Neural crest cell (in vitro differentiated cells): ENCODE results near the gene MCCD1. TPM values are rescaled to one million over a fixed set of nuclear protein-coding genes. Genes with fewer than 3 reads are reported as not detected.
A peak's percentile ranks its signal among the peaks of the same experiment; 100 is the strongest.

Experiments
- DNase-seq: peaks from one replicate; pipeline ENCODE4 v3.0.0; 2021; ENCODE audit warnings: low read depth, mixed read lengths, low spot score
- H3K27ac Mint-ChIP-seq: one replicate; pipeline ENCODE4 v1.8.0; 2021; ENCODE audit warnings: mild to moderate bottlenecking, mixed read lengths; ENCODE audit not compliant: unreplicated experiment
- H3K27me3 Mint-ChIP-seq: 2 replicates; pipeline ENCODE4 v1.8.0; 2021; ENCODE audit warnings: low read depth, mild to moderate bottlenecking, mixed read lengths
- H3K36me3 Mint-ChIP-seq: 2 replicates; pipeline ENCODE4 v1.8.0; 2021; ENCODE audit warnings: low read depth, mild to moderate bottlenecking, mixed read lengths
- H3K4me1 Mint-ChIP-seq: 2 replicates; pipeline ENCODE4 v1.8.0; 2021; ENCODE audit warnings: mixed read lengths
- H3K4me3 Mint-ChIP-seq: one replicate; pipeline ENCODE4 v1.8.0; 2021; ENCODE audit warnings: mild to moderate bottlenecking, mixed read lengths
- H3K9me3 Mint-ChIP-seq: 2 replicates; pipeline ENCODE4 v1.8.0; 2021; ENCODE audit warnings: mixed read lengths
- CTCF ChIP-seq: fragments of 200-600 bp; sonication (generic); conservative IDR thresholded peaks from 2 replicates; pipeline ENCODE4 v1.5.0; 2021; ENCODE audit warnings: antibody characterized with exemption, mild to moderate bottlenecking
- total RNA-seq: library from RNA; stranded (reverse); gene quantifications from 2 replicates; pipeline ENCODE4 v1.2.1, GENCODE V29; 2021

Gene MCCD1
- total RNA-seq, 1 donor from 2014 or later, result not detected

GRCh38 chr6:31567531-31568370 is 39.0 kb downstream of the MCCD1 start:
- TF ChIP-seq CTCF, result no peak
- peak overlapping the region; percentile 23 for H3K27ac Mint-ChIP-seq
- no peaks in the 10 kb centered on the region for H3K36me3 Mint-ChIP-seq
- H3K9me3 Mint-ChIP-seq, result no peaks in the 10 kb centered on the region
- H3K27me3 Mint-ChIP-seq, result no peaks in the 10 kb centered on the region
- no peak overlapping the region for H3K4me3 Mint-ChIP-seq
- DNase-seq, result no peak
- peaks cover 17% of the 10 kb centered on the region for H3K4me1 Mint-ChIP-seq

GRCh38 chr6:31568537-31568961 is 39.8 kb downstream of the MCCD1 start:
- no peak for DNase-seq
- TF ChIP-seq CTCF, result no peak
- peaks cover 3% of the 10 kb centered on the region for H3K27me3 Mint-ChIP-seq
- no peaks in the 10 kb centered on the region for H3K36me3 Mint-ChIP-seq
- H3K9me3 Mint-ChIP-seq, result no peaks in the 10 kb centered on the region
- no peak overlapping the region for H3K27ac Mint-ChIP-seq
- no peak overlapping the region for H3K4me3 Mint-ChIP-seq
- peaks cover 17% of the 10 kb centered on the region for H3K4me1 Mint-ChIP-seq

GRCh38 chr6:31569861-31570536 is 41.2 kb downstream of the MCCD1 start:
- peaks cover 3% of the 10 kb centered on the region for H3K27me3 Mint-ChIP-seq
- DNase-seq, result no peak
- TF ChIP-seq CTCF, result no peak
- H3K4me3 Mint-ChIP-seq, result no peak overlapping the region
- no peak overlapping the region for H3K27ac Mint-ChIP-seq
- H3K9me3 Mint-ChIP-seq, result no peaks in the 10 kb centered on the region
- H3K4me1 Mint-ChIP-seq, result peaks cover 17% of the 10 kb centered on the region
- H3K36me3 Mint-ChIP-seq, result no peaks in the 10 kb centered on the region

GRCh38 chr6:31572041-31572911 is 43.5 kb downstream of the MCCD1 start, which contains the start of gene LTA:
Gene LTA (plus strand): TSS chr6:31572289. CDS start chr6:31572743, 454 bp downstream.
- no peak within 1 kb of the TSS for H3K4me3 Mint-ChIP-seq
- H3K9me3 Mint-ChIP-seq, result no peaks in the 10 kb centered on the region
- no peak for DNase-seq
- H3K27ac Mint-ChIP-seq, result peak within 1 kb of the TSS; percentile 81
- H3K36me3 Mint-ChIP-seq, result no peaks in the 10 kb centered on the region
- TF ChIP-seq CTCF, result no peak
- peaks cover 17% of the 10 kb centered on the region for H3K4me1 Mint-ChIP-seq
- H3K27me3 Mint-ChIP-seq, result peaks cover 3% of the 10 kb centered on the region
